Keratinocyte (primary cell): ENCODE results near the gene ARFIP1. TPM values are rescaled to one million over a fixed set of nuclear protein-coding genes. Genes with fewer than 3 reads are reported as not detected.
"Not testable (repeated sequence)": the region's sequence is repeated elsewhere in the genome, so short reads cannot be mapped to it uniquely, and the experiment has no call there.

Experiments
- DNase-seq: peaks from one replicate; pipeline ENCODE4 v3.0.0-alpha.2; 2011; ENCODE audit warnings: low read depth, missing footprints, low spot score
- FAIRE-seq: peaks from 2 replicates; lab custom pipeline; 2011; peaks lifted over from hg19 to GRCh38; lab: Jason Lieb, UNC
- H2AFZ ChIP-seq: 2 replicates; pipeline ENCODE4 v1.6.0; 2012; ENCODE audit warnings: low read length, control low read depth, inconsistent platforms; ENCODE audit not compliant: control insufficient read depth
- H3K27ac ChIP-seq: 2 replicates; pipeline ENCODE4 v1.5.1; 2011; ENCODE audit warnings: low read length; ENCODE audit not compliant: control insufficient read depth, insufficient read depth
- H3K27me3 ChIP-seq: 3 replicates; pipeline ENCODE4 v1.6.0; 2011; ENCODE audit warnings: low read length; ENCODE audit not compliant: control insufficient read depth, insufficient read depth; ENCODE audit errors: extremely low read depth
- H3K36me3 ChIP-seq, 2 experiments: 2 replicates in 1 of 2; 3 replicates in 1 of 2; pipeline ENCODE4 v1.5.1; 2011; ENCODE audit warnings: low read length in 2 of 2, mild to moderate bottlenecking in 1 of 2; ENCODE audit not compliant: control insufficient read depth in 2 of 2, insufficient read depth in 2 of 2; ENCODE audit errors: extremely low read depth in 1 of 2
- H3K4me1 ChIP-seq: 3 replicates; pipeline ENCODE4 v1.5.1; 2011; ENCODE audit warnings: low read length; ENCODE audit not compliant: control insufficient read depth, insufficient read depth; ENCODE audit errors: extremely low read depth
- H3K4me2 ChIP-seq: 3 replicates; pipeline ENCODE4 v1.6.0; 2011; ENCODE audit warnings: low read depth, low read length; ENCODE audit not compliant: control insufficient read depth, insufficient read depth; ENCODE audit errors: extremely low read depth
- H3K4me3 ChIP-seq, 3 experiments: fragments of 200-600 bp in 1 of 3; sonication (generic) in 1 of 3; 2 replicates in 2 of 3; 3 replicates in 1 of 3; pipeline ENCODE4 v1.5.1; 2011 to 2016; ENCODE audit warnings: low read length in 3 of 3, mild to moderate bottlenecking in 3 of 3, control low read depth in 2 of 3, inconsistent platforms in 1 of 3, low read depth in 1 of 3, mixed read lengths in 1 of 3, mixed run types in 1 of 3, moderate library complexity in 1 of 3; ENCODE audit not compliant: control insufficient read depth in 2 of 3, insufficient read depth in 2 of 3; ENCODE audit errors: extremely low read depth in 1 of 3
- H3K79me2 ChIP-seq: 2 replicates; pipeline ENCODE4 v1.6.0; 2012; ENCODE audit warnings: low read length; ENCODE audit not compliant: control insufficient read depth, insufficient read depth
- H3K9ac ChIP-seq: 3 replicates; pipeline ENCODE4 v1.6.0; 2011; ENCODE audit warnings: low read length; ENCODE audit not compliant: control insufficient read depth, insufficient read depth; ENCODE audit errors: extremely low read depth
- H3K9me1 ChIP-seq: 3 replicates; pipeline ENCODE4 v1.6.0; 2011; ENCODE audit warnings: low read length; ENCODE audit not compliant: control insufficient read depth, insufficient read depth; ENCODE audit errors: extremely low read depth
- H3K9me3 ChIP-seq: 2 replicates; pipeline ENCODE4 v1.5.1; 2012; ENCODE audit warnings: low read depth, low read length; ENCODE audit not compliant: control insufficient read depth
- H4K20me1 ChIP-seq: 3 replicates; pipeline ENCODE4 v1.6.0; 2011; ENCODE audit warnings: low read length; ENCODE audit not compliant: control insufficient read depth, insufficient read depth; ENCODE audit errors: extremely low read depth
- EZH2 ChIP-seq: IDR thresholded peaks from one replicate; pipeline ENCODE4 v1.6.1; 2012; ENCODE audit warnings: inconsistent platforms, mild to moderate bottlenecking, low read length, moderate library complexity
- dilution Hi-C: fragments of 300-500 bp; cut with MboI; formaldehyde crosslinking; loops from one replicate; pipeline ENCODE4 v1.7.0; 2020; ENCODE audit warnings: low sequenced_read_pairs; ENCODE audit not compliant: extremely low pct_ligation_motif_present
- polyA plus RNA-seq, 5 experiments: library from polyadenylated mRNA; depleted of rRNA in 3 of 5; stranded (reverse) in 3 of 5; stranded (forward) in 1 of 5; unstranded in 1 of 5; fragments of >200 nt; gene quantifications; 1 replicate in 1 of 5; 2 replicates in 3 of 5; 3 replicates in 1 of 5; pipeline versions ENCODE4 v1.2.1 to v1.2.3, GENCODE V29; 2011 to 2012; ENCODE audit warnings: missing spikeins in 2 of 5, low read depth in 1 of 5, low replicate concordance in 1 of 5
- TF ChIP-seq, protein P1 (sequence below), 3 experiments: IDR thresholded peaks in 1 of 3; conservative IDR thresholded peaks in 1 of 3; optimal IDR thresholded peaks in 1 of 3; 2 replicates in 2 of 3; 3 replicates in 1 of 3; pipeline versions ENCODE3 to v1.5.1; 2011; ENCODE audit warnings: low read length in 3 of 3, mild to moderate bottlenecking in 3 of 3, moderate library complexity in 2 of 3, control low read depth in 1 of 3, inconsistent platforms in 1 of 3; ENCODE audit not compliant: insufficient read depth in 2 of 3; ENCODE audit errors: extremely low read depth in 1 of 3

The ARFIP1 gene
- polyA plus RNA-seq, 1 donor (not counting 4 experiments of a cell fraction or from before 2014, with no cell fraction given): 44.4 TPM

DNA sequence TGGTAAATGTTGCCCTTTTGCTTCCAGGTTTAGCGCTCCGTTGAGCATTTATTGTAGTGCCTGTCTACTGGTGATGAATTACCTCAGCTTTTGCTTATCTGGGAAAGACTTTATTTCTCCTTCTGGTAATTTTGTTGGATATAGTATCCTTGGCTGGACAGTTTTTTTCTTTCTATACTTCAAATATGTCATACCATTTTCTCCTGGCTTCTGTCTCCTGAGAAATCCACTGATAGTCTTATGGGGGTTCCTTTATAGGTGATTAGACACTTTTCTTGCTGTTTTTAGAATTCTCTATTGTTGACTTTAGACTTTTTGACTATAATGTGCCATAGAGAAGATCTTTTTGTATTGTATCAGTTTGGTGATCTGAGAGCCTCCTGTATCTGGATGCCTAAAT is 73.5 kb downstream of the ARFIP1 start:
- H3K4me2 ChIP-seq: no peak overlapping the region
- no peaks in the 10 kb centered on the region for H3K9me1 ChIP-seq
- TF ChIP-seq, protein P1, sequence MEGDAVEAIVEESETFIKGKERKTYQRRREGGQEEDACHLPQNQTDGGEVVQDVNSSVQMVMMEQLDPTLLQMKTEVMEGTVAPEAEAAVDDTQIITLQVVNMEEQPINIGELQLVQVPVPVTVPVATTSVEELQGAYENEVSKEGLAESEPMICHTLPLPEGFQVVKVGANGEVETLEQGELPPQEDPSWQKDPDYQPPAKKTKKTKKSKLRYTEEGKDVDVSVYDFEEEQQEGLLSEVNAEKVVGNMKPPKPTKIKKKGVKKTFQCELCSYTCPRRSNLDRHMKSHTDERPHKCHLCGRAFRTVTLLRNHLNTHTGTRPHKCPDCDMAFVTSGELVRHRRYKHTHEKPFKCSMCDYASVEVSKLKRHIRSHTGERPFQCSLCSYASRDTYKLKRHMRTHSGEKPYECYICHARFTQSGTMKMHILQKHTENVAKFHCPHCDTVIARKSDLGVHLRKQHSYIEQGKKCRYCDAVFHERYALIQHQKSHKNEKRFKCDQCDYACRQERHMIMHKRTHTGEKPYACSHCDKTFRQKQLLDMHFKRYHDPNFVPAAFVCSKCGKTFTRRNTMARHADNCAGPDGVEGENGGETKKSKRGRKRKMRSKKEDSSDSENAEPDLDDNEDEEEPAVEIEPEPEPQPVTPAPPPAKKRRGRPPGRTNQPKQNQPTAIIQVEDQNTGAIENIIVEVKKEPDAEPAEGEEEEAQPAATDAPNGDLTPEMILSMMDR (optimal IDR thresholded peaks at IDR 0.05 in 1 of 3, IDR thresholded peaks at IDR 0.05 in 1 of 3, conservative IDR thresholded peaks at IDR 0.05 in 1 of 3; ENCODE audit: extremely low read depth in 1 of 3, insufficient read depth in 2 of 3, low read length in 3 of 3): no peak
- no peak for TF ChIP-seq EZH2
- no peak overlapping the region for H3K9ac ChIP-seq
- H4K20me1 ChIP-seq: no peaks in the 10 kb centered on the region
- H3K36me3 ChIP-seq: no peaks in the 10 kb centered on the region
- no peak for FAIRE-seq
- H2AFZ ChIP-seq: no peak overlapping the region
- H3K27ac ChIP-seq: no peak overlapping the region
- DNase-seq: no peak
- H3K79me2 ChIP-seq: peaks cover 13% of the 10 kb centered on the region
- peaks cover 28% of the 10 kb centered on the region for H3K4me1 ChIP-seq
- no peaks in the 10 kb centered on the region for H3K27me3 ChIP-seq
- H3K9me3 ChIP-seq: peaks cover 2% of the 10 kb centered on the region
- no peak overlapping the region for H3K4me3 ChIP-seq
- dilution Hi-C loops: no loop called here

DNA sequence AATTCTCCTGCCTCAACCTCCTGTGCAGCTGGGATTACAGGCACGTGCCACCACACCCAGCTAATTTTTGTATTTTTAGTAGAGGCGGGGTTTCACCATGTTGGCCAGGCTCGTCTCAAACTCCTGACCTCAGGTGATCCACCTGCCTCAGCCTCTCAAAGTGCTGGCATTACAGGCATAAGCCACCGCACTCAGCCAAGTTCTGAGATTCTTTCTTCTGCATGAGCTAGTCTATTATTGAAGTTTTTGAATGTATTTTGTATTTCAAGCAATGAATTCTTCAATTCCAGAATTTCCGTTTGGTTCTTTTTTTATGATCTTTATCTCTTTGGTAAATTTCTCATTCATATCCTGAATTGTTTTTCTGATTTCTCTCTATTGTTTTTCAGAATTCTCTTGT is 74.3 kb downstream of the ARFIP1 start:
- H3K9ac ChIP-seq, FAIRE-seq, H4K20me1 ChIP-seq, H3K9me1 ChIP-seq, H3K36me3 ChIP-seq, DNase-seq, dilution Hi-C loops, H3K4me3 ChIP-seq, H3K27ac ChIP-seq, H3K27me3 ChIP-seq, H3K9me3 ChIP-seq, H3K4me2 ChIP-seq, H2AFZ ChIP-seq: not testable (repeated sequence)
- peaks cover 24% of the 10 kb centered on the region for H3K4me1 ChIP-seq
- peaks cover 13% of the 10 kb centered on the region for H3K79me2 ChIP-seq

DNA sequence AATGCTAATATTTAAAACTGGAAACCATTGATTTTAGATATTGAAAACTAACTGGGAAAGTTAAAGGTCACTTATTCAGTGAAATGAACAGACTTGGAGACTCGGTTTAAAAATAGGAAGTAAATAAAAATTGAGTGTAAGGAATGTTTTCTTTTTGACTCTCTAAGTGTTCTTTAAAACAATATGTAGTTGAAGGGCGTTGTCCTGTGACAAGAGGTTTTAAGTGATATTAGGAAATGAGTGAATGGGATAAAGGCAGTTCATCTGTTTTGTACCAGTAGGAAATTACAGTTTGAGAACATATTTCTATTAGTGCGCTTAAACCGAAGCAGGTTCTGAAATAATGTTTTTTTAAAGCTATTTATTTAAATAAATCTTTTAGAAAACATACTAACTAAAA is 77.2 kb downstream of the ARFIP1 start:
- H3K4me2 ChIP-seq: no peak overlapping the region
- H3K27me3 ChIP-seq: no peaks in the 10 kb centered on the region
- H3K4me3 ChIP-seq: no peak overlapping the region
- no peak overlapping the region for H3K27ac ChIP-seq
- H2AFZ ChIP-seq: no peak overlapping the region
- H3K9ac ChIP-seq: no peak overlapping the region
- H3K9me1 ChIP-seq: no peaks in the 10 kb centered on the region
- dilution Hi-C loops: no loop called here
- TF ChIP-seq EZH2: no peak
- H3K4me1 ChIP-seq: peaks cover 3% of the 10 kb centered on the region
- no peak for FAIRE-seq
- H3K9me3 ChIP-seq: peaks cover 2% of the 10 kb centered on the region
- peaks cover 10% of the 10 kb centered on the region for H3K79me2 ChIP-seq
- no peak for DNase-seq
- H4K20me1 ChIP-seq: no peaks in the 10 kb centered on the region
- no peaks in the 10 kb centered on the region for H3K36me3 ChIP-seq
